KMS-11 (cell line): ENCODE data around the gene SMIM1.

Experiments
- H2AFZ ChIP-seq: fragments of 200-600 bp; sonication (generic); 2 replicates; pipeline ENCODE4 v1.6.1; 2016; ENCODE audit warnings: antibody characterized with exemption, mixed run types, low read depth
- H3K27ac ChIP-seq: fragments of 200-600 bp; sonication (generic); 2 replicates; pipeline ENCODE4 v1.6.1; 2016; ENCODE audit warnings: mild to moderate bottlenecking, mixed run types
- H3K27me3 ChIP-seq: fragments of 200-600 bp; sonication (generic); 2 replicates; pipeline ENCODE4 v1.6.1; 2017; ENCODE audit warnings: mild to moderate bottlenecking, low read depth, mixed run types, moderate library complexity; ENCODE audit not compliant: insufficient read depth
- H3K36me3 ChIP-seq: fragments of 200-600 bp; sonication (generic); 2 replicates; pipeline ENCODE4 v1.6.1; 2017; ENCODE audit warnings: mild to moderate bottlenecking, mixed run types; ENCODE audit not compliant: insufficient read depth
- H3K4me1 ChIP-seq: fragments of 200-600 bp; sonication (generic); 2 replicates; pipeline ENCODE4 v1.6.1; 2016; ENCODE audit warnings: mild to moderate bottlenecking, low read depth, mixed run types; ENCODE audit not compliant: poor library complexity, severe bottlenecking
- H3K4me2 ChIP-seq: fragments of 200-600 bp; sonication (generic); 2 replicates; pipeline ENCODE4 v1.7.0; 2016; ENCODE audit warnings: mild to moderate bottlenecking, mixed run types
- H3K4me3 ChIP-seq: fragments of 200-600 bp; sonication (generic); IDR thresholded peaks from 2 replicates; pipeline ENCODE4 v1.6.1; 2017; ENCODE audit warnings: low read depth, low read length, mixed read lengths; ENCODE audit not compliant: insufficient read depth
- H3K79me2 ChIP-seq: fragments of 200-600 bp; sonication (generic); 2 replicates; pipeline ENCODE4 v1.6.1; 2016; ENCODE audit warnings: low read depth, mixed run types; ENCODE audit not compliant: insufficient read depth
- H3K9ac ChIP-seq: fragments of 200-600 bp; sonication (generic); 2 replicates; pipeline ENCODE4 v1.6.1; 2016; ENCODE audit warnings: mild to moderate bottlenecking, mixed run types
- H4K20me1 ChIP-seq: fragments of 200-600 bp; sonication (generic); 2 replicates; pipeline ENCODE4 v1.6.1; 2016; ENCODE audit warnings: mild to moderate bottlenecking, mixed run types; ENCODE audit not compliant: insufficient read depth
- CTCF ChIP-seq: fragments of 200-600 bp; sonication (generic); conservative IDR thresholded peaks from 2 replicates; pipeline ENCODE4 v1.6.1; 2017; ENCODE audit warnings: low read depth, mild to moderate bottlenecking, antibody characterized with exemption, low read length, moderate library complexity, mixed read lengths

The SMIM1 gene

GRCh38 chr1:3744646-3745045 is 27.9 kb upstream of the SMIM1 start:
- Histone ChIP-seq H2AFZ (no peak overlapping the region), H3K27ac (no peak overlapping the region), H3K4me2 (no peak overlapping the region), H3K36me3 (no peaks in the 10 kb centered on the region), H3K4me3 (no peak overlapping the region), H3K79me2 (no peaks in the 10 kb centered on the region), H3K4me1 (no peaks in the 10 kb centered on the region), H3K27me3 (peaks cover 96% of the 10 kb centered on the region), H3K9ac (no peak overlapping the region), H4K20me1 (no peaks in the 10 kb centered on the region)
- no peak for TF ChIP-seq CTCF

- H3K4me1 ChIP-seq: no peaks in the 10 kb centered on the region
- TF ChIP-seq CTCF: no peak
Observed at GRCh38 chr1:3745071-3745470, 27.5 kb upstream of the SMIM1 start.

GRCh38 chr1:3745590-3746381 is 26.8 kb upstream of the SMIM1 start:
- no peaks in the 10 kb centered on the region for H4K20me1 ChIP-seq
- H3K79me2 ChIP-seq: no peaks in the 10 kb centered on the region
- H3K27me3 ChIP-seq: peaks cover 94% of the 10 kb centered on the region
- no peak overlapping the region for H3K4me3 ChIP-seq
- no peak overlapping the region for H3K9ac ChIP-seq
- H3K4me2 ChIP-seq: no peak overlapping the region
- H3K27ac ChIP-seq: no peak overlapping the region
- no peaks in the 10 kb centered on the region for H3K4me1 ChIP-seq
- H2AFZ ChIP-seq: no peak overlapping the region
- TF ChIP-seq CTCF: no peak
- no peaks in the 10 kb centered on the region for H3K36me3 ChIP-seq

More at GRCh38 chr1:3745071-3745470, 27.5 kb upstream of the SMIM1 start:
- Histone ChIP-seq H3K36me3 (no peaks in the 10 kb centered on the region), H4K20me1 (no peaks in the 10 kb centered on the region), H3K27ac (no peak overlapping the region), H3K4me3 (no peak overlapping the region), H2AFZ (no peak overlapping the region), H3K27me3 (peaks cover 94% of the 10 kb centered on the region), H3K79me2 (no peaks in the 10 kb centered on the region), H3K4me2 (no peak overlapping the region), H3K9ac (no peak overlapping the region)

- Histone ChIP-seq H3K36me3 (no peaks in the 10 kb centered on the region), H3K4me2 (no peak overlapping the region), H3K4me3 (no peak overlapping the region), H3K4me1 (no peaks in the 10 kb centered on the region), H3K27me3 (peaks cover 94% of the 10 kb centered on the region), H2AFZ (no peak overlapping the region), H3K27ac (no peak overlapping the region), H3K79me2 (no peaks in the 10 kb centered on the region), H4K20me1 (no peaks in the 10 kb centered on the region), H3K9ac (no peak overlapping the region)
- no peak for TF ChIP-seq CTCF
Observed at GRCh38 chr1:3746389-3746829, 26.1 kb upstream of the SMIM1 start.
